Fibroblast of lung (primary cell): ENCODE data around the gene GDPD3. TPM values are rescaled to one million over a fixed set of nuclear protein-coding genes. Genes with fewer than 3 reads are reported as not detected.
A peak's percentile ranks its signal among the peaks of the same experiment; 100 is the strongest.

Experiments
- DNase-seq, 2 donors: peaks; one replicate each; pipeline versions ENCODE4 v3.0.0 to v3.0.0-alpha.2; 2010; ENCODE audit warnings: low read depth in 2 of 2
- H2AFZ ChIP-seq: 2 replicates; pipeline ENCODE4 v1.5.1; 2012; ENCODE audit warnings: low read length, control low read depth, inconsistent platforms
- H3K27ac ChIP-seq: 2 replicates; pipeline ENCODE4 v1.5.1; 2011; ENCODE audit warnings: low read length, control low read depth; ENCODE audit not compliant: insufficient read depth
- H3K27me3 ChIP-seq: 2 replicates; pipeline ENCODE4 v1.5.1; 2011; ENCODE audit warnings: mild to moderate bottlenecking, low read length; ENCODE audit not compliant: control insufficient read depth, insufficient read depth
- H3K36me3 ChIP-seq: 2 replicates; pipeline ENCODE4 v1.5.1; 2011; ENCODE audit warnings: low read length; ENCODE audit not compliant: control insufficient read depth, insufficient read depth
- H3K4me1 ChIP-seq: 2 replicates; pipeline ENCODE4 v1.5.1; 2011; ENCODE audit warnings: low read length; ENCODE audit not compliant: control insufficient read depth, insufficient read depth; ENCODE audit errors: extremely low read depth
- H3K4me2 ChIP-seq: 2 replicates; pipeline ENCODE4 v1.5.1; 2011; ENCODE audit warnings: low read length, control low read depth; ENCODE audit not compliant: insufficient read depth; ENCODE audit errors: extremely low read depth
- H3K4me3 ChIP-seq, 4 experiments: fragments of 200-600 bp in 1 of 4; sonication (generic) in 1 of 4; replicated peaks in 1 of 4; 2 replicates each; pipeline ENCODE4 v1.5.1; 2011 to 2016; ENCODE audit warnings: low read length in 4 of 4, low read depth in 3 of 4, mild to moderate bottlenecking in 3 of 4, control low read depth in 2 of 4, inconsistent platforms in 1 of 4, mixed read lengths in 1 of 4; ENCODE audit not compliant: insufficient read depth in 1 of 4; ENCODE audit errors: control extremely low read depth in 1 of 4
- H3K79me2 ChIP-seq: 2 replicates; pipeline ENCODE4 v1.5.1; 2012; ENCODE audit warnings: mild to moderate bottlenecking, low read length, inconsistent platforms; ENCODE audit not compliant: control insufficient read depth, insufficient read depth
- H3K9ac ChIP-seq: 2 replicates; pipeline ENCODE4 v1.5.1; 2011; ENCODE audit warnings: mild to moderate bottlenecking, low read length, control low read depth; ENCODE audit not compliant: insufficient read depth
- H3K9me3 ChIP-seq: 2 replicates; pipeline ENCODE4 v1.5.1; 2012; ENCODE audit warnings: low read depth, low read length; ENCODE audit not compliant: control insufficient read depth, insufficient read depth
- H4K20me1 ChIP-seq: 2 replicates; pipeline ENCODE4 v1.5.1; 2011; ENCODE audit warnings: low read length; ENCODE audit not compliant: control insufficient read depth, insufficient read depth; ENCODE audit errors: extremely low read depth
- CTCF ChIP-seq, 2 donors: IDR thresholded peaks in 1 of 2; conservative IDR thresholded peaks in 1 of 2; 1 replicate in 1 of 2; 2 replicates in 1 of 2; pipeline ENCODE4 v1.5.1; 2011 to 2012; ENCODE audit warnings: low read length in 2 of 2, control low read depth in 1 of 2, inconsistent platforms in 1 of 2, low read depth in 1 of 2, mild to moderate bottlenecking in 1 of 2
- EZH2 ChIP-seq: IDR thresholded peaks from 2 replicates; pipeline ENCODE4 v1.5.1; 2012; ENCODE audit warnings: low read length, control low read depth, mild to moderate bottlenecking; ENCODE audit errors: missing control alignments
- polyA plus RNA-seq, 2 donors: library from polyadenylated mRNA; depleted of rRNA in 1 of 2; stranded (reverse) in 1 of 2; unstranded in 1 of 2; fragments of >200 nt; gene quantifications; 2 replicates each; pipeline ENCODE4 v1.2.1, GENCODE V29; 2011 to 2012; ENCODE audit warnings: missing spikeins in 1 of 2
- total RNA-seq: library from RNA; depleted of rRNA; stranded (reverse); fragments of >200 nt; gene quantifications from 2 replicates; pipeline ENCODE4 v1.2.1, GENCODE V29; 2014

The GDPD3 gene
- total and polyA plus RNA-seq, 2 donors (not counting 1 experiment from before 2014, with no cell fraction given): 1.2 TPM

- Histone ChIP-seq H3K27me3 (no peaks in the 10 kb centered on the region), H3K4me2 (no peak overlapping the region), H2AFZ (peak overlapping the region; percentile 80), H3K4me3 (no peak overlapping the region), H3K4me1 (peaks cover 14% of the 10 kb centered on the region), H4K20me1 (no peaks in the 10 kb centered on the region), H3K27ac (no peak overlapping the region), H3K9ac (no peak overlapping the region), H3K36me3 (no peaks in the 10 kb centered on the region), H3K79me2 (no peaks in the 10 kb centered on the region), H3K9me3 (no peaks in the 10 kb centered on the region)
- TF ChIP-seq CTCF (conservative IDR thresholded peaks at IDR 0.05 in 1 of 2, IDR thresholded peaks at IDR 0.05 in 1 of 2; ENCODE audit: low read depth in 1 of 2, low read length in 2 of 2) (no peak), EZH2 (no peak)
- DNase-seq: no peak
These were observed 16.3 kb downstream of the GDPD3 start for GRCh38 chr16:30096862-30097563.

- H3K27me3 ChIP-seq: no peaks in the 10 kb centered on the region
- DNase-seq: peak; percentile 87
- H3K36me3 ChIP-seq: no peaks in the 10 kb centered on the region
- H3K9me3 ChIP-seq: no peaks in the 10 kb centered on the region
- peak within 1 kb of the TSS; percentile 32 to 80 (median 54) for H3K4me3 ChIP-seq
- H3K79me2 ChIP-seq: no peaks in the 10 kb centered on the region
- peak within 1 kb of the TSS; percentile 80 for H2AFZ ChIP-seq
- no peak for TF ChIP-seq EZH2
- no peak for TF ChIP-seq CTCF (conservative IDR thresholded peaks at IDR 0.05 in 1 of 2, IDR thresholded peaks at IDR 0.05 in 1 of 2; ENCODE audit: low read depth in 1 of 2, low read length in 2 of 2)
- peaks cover 15% of the 10 kb centered on the region for H3K4me1 ChIP-seq
- peak within 1 kb of the TSS; percentile 90 for H3K4me2 ChIP-seq
- H4K20me1 ChIP-seq: no peaks in the 10 kb centered on the region
- peak within 1 kb of the TSS; percentile 59 for H3K9ac ChIP-seq
- peak within 1 kb of the TSS; percentile 67 for H3K27ac ChIP-seq
These were observed 17.1 kb downstream of the GDPD3 start, which contains the start of gene YPEL3 for GRCh38 chr16:30096105-30096861. YPEL3 (minus strand) TSS chr16:30096213; CDS start chr16:30095482, 731 bp downstream.
